Hematopoietic multipotent progenitor cell treated with erythropoietin and hydrocortisone succinate and interleukin-3 and kit ligand, for 17 days (in vitro differentiated cells): ENCODE data around the gene AKT2.
A peak's percentile ranks its signal among the peaks of the same experiment; 100 is the strongest.

Experiments used
- DNase-seq: peaks from one replicate; pipeline ENCODE4 v3.0.0-alpha.2; 2015; ENCODE audit warnings: low spot score

The AKT2 gene

DNA sequence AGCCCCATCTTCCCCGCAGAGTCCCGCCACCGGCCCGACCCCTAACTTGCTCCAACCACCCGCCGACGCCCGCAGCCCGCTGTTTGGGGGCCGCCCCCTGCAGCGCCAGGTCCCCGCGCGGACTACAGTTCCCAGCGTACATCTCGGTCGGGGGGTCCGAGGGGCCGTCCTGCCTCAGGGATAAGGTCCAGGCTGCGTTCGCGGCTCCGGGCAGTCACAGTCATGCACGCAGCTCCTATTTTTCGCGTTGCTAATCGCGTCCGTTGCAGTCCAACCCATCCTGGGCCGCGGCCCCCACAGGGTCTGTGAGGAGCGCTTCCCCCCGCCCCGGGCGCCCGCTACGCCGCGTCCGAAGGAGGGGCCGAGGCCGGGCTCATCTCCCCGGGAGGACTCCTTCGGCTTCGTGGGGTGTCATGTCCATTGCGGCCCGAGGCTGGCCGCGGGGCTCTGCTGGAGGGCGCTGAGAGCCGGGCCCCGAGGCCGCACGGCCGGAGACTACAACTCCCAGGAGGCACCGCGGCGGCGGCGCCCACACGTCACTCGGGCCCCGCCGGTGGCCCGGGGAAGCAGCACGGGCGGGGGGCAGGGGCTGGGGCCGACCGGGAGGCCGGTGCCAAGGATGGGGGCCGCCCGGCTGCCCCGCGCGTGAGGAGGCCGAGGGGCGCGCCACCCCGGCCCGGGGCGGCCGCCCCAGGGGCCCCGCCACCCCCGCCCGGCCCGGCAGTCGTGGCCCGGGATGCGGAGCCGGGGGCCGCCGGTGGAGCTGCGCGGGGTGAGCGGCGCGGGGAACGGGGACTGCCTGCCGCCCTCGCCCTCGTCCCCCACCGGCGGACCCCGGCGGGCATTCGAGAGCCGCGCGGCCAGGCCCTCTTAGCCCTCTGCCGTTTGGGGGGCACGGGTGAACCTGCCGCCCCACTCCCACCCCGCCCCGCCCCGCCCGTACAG lies 94.0 kb downstream of the AKT2 start, which contains the start of gene MAP3K10:
TSS of gene MAP3K10 (plus strand) at position 536 of the 945 bp plus-strand sequence. CDS start 606 bp downstream, outside the sequence.
- peak; percentile 53 for DNase-seq

GRCh38 chr19:40184273-40184672 lies 100.9 kb downstream of the AKT2 start:
- no peak for DNase-seq
